GM23338 (cell line): ENCODE results near the gene ZNF747. TPM values are rescaled to one million over a fixed set of nuclear protein-coding genes. Genes with fewer than 3 reads are reported as not detected.
A peak's percentile ranks its signal among the peaks of the same experiment; 100 is the strongest.

ENCODE experiments used
- ATAC-seq: fragments of 200-7000 bp; cut with Tn5 transposase; 3 replicates; pipeline ENCODE4 v1.9.1; 2020
- DNase-seq: peaks from one replicate; pipeline ENCODE4 v3.0.0-alpha.2; 2015; ENCODE audit warnings: low spot score
- H2AFZ ChIP-seq: fragments of 200-600 bp; sonication (generic); 2 replicates; pipeline ENCODE4 v1.8.0; 2016; ENCODE audit warnings: antibody characterized with exemption, mild to moderate bottlenecking, moderate library complexity
- H3F3A ChIP-seq: fragments of 200-600 bp; sonication (generic); replicated peaks from 2 replicates; pipeline ENCODE4 v1.8.0; 2017; ENCODE audit warnings: antibody characterized with exemption, mixed run types, low read depth
- H3K27ac ChIP-seq: fragments of 200-600 bp; sonication (generic); 2 replicates; pipeline ENCODE4 v1.6.1; 2016; ENCODE audit warnings: low read depth
- H3K27me3 ChIP-seq: fragments of 200-600 bp; sonication (generic); 2 replicates; pipeline ENCODE4 v1.8.0; 2016; ENCODE audit warnings: mild to moderate bottlenecking, mixed run types, moderate library complexity; ENCODE audit not compliant: insufficient read depth
- H3K36me3 ChIP-seq: fragments of 200-600 bp; sonication (generic); 2 replicates; pipeline ENCODE4 v1.8.0; 2016; ENCODE audit warnings: mild to moderate bottlenecking; ENCODE audit not compliant: insufficient read depth
- H3K4me1 ChIP-seq: fragments of 200-600 bp; sonication (generic); 2 replicates; pipeline ENCODE4 v1.8.0; 2016; ENCODE audit warnings: mild to moderate bottlenecking, moderate library complexity; ENCODE audit not compliant: insufficient read depth
- H3K4me2 ChIP-seq: fragments of 200-600 bp; sonication (generic); 2 replicates; pipeline ENCODE4 v1.7.1; 2017; ENCODE audit warnings: mixed run types
- H3K4me3 ChIP-seq: fragments of 200-600 bp; sonication (generic); 2 replicates; pipeline ENCODE4 v1.6.1; 2016; ENCODE audit warnings: mixed run types
- H3K79me2 ChIP-seq: fragments of 200-600 bp; sonication (generic); replicated peaks from 2 replicates; pipeline ENCODE4 v1.8.0; 2017; ENCODE audit warnings: mild to moderate bottlenecking; ENCODE audit not compliant: insufficient read depth
- H3K9me2 ChIP-seq: fragments of 200-600 bp; sonication (generic); 2 replicates; pipeline ENCODE4 v1.8.0; 2017; ENCODE audit not compliant: insufficient read depth
- H4K20me1 ChIP-seq: fragments of 200-600 bp; sonication (generic); replicated peaks from 2 replicates; pipeline ENCODE4 v1.8.0; 2017; ENCODE audit warnings: mild to moderate bottlenecking; ENCODE audit not compliant: insufficient read depth
- H3K27ac Mint-ChIP-seq: 2 replicates; pipeline ENCODE4 v1.8.0; 2020; ENCODE audit warnings: inconsistent platforms, mild to moderate bottlenecking, moderate library complexity, mixed read lengths
- H3K27me3 Mint-ChIP-seq: 3 replicates; pipeline ENCODE4 v1.8.0; 2022; ENCODE audit warnings: low read depth, mild to moderate bottlenecking, moderate library complexity, mixed read lengths, inconsistent platforms; ENCODE audit not compliant: insufficient read depth, poor library complexity
- H3K36me3 Mint-ChIP-seq: 3 replicates; pipeline ENCODE4 v1.8.0; 2021; ENCODE audit warnings: low read depth, mild to moderate bottlenecking, inconsistent platforms, moderate library complexity, mixed read lengths
- H3K4me1 Mint-ChIP-seq: 3 replicates; pipeline ENCODE4 v1.8.0; 2020; ENCODE audit warnings: mild to moderate bottlenecking, inconsistent platforms, mixed read lengths
- H3K4me3 Mint-ChIP-seq: 3 replicates; pipeline ENCODE4 v1.8.0; 2021; ENCODE audit warnings: moderate library complexity, mild to moderate bottlenecking, inconsistent platforms, mixed read lengths
- H3K9me3 Mint-ChIP-seq: 3 replicates; pipeline ENCODE4 v1.8.0; 2020; ENCODE audit warnings: moderate library complexity, mild to moderate bottlenecking, inconsistent platforms, mixed read lengths
- CREB1 ChIP-seq: fragments of 250-450 bp; sonication (Bioruptor Pico); IDR thresholded peaks from 2 replicates; pipeline ENCODE4 v1.5.0; 2020; ENCODE audit warnings: low read depth, mild to moderate bottlenecking, moderate library complexity
- ETS1 ChIP-seq: IDR thresholded peaks from 2 replicates; pipeline ENCODE4 v1.6.1; 2016; ENCODE audit warnings: antibody characterized with exemption
- STAT1 ChIP-seq: IDR thresholded peaks from one replicate; pipeline ENCODE4 v1.6.1; 2016; ENCODE audit warnings: antibody characterized with exemption; ENCODE audit not compliant: unreplicated experiment
- ZNF114 ChIP-seq: fragments of 250-450 bp; sonication (Bioruptor Pico); IDR thresholded peaks from 2 replicates; pipeline ENCODE4 v1.5.0; 2020; ENCODE audit warnings: mild to moderate bottlenecking, moderate library complexity
- ZNF462 ChIP-seq: fragments of 250-450 bp; sonication (Bioruptor Pico); IDR thresholded peaks from 2 replicates; pipeline ENCODE4 v1.5.0; 2020; ENCODE audit warnings: mild to moderate bottlenecking, moderate library complexity
- polyA plus RNA-seq: library from polyadenylated mRNA; unstranded; fragments of >200 nt; fragmentation: Nextera tagmentation; extraction: Ambion mirVana; gene quantifications from 2 replicates; pipeline ENCODE4 v1.2.1, GENCODE V29; 2016
- total RNA-seq: library from RNA; depleted of rRNA; stranded (reverse); fragments of >200 nt; shearing (Covaris generic); gene quantifications from 2 replicates; pipeline ENCODE4 v1.2.3, GENCODE V29; 2014
- TF ChIP-seq, protein P1 (sequence below), 2 experiments: fragments of 200-600 bp in 1 of 2; sonication (generic) in 1 of 2; conservative IDR thresholded peaks; 2 replicates each; pipeline versions ENCODE4 v1.5.1 to v1.6.1; 2016 to 2017; ENCODE audit warnings: antibody characterized with exemption in 2 of 2, low read depth in 2 of 2, mild to moderate bottlenecking in 2 of 2, moderate library complexity in 1 of 2

ZNF747 gene
- total and polyA plus RNA-seq, 2 experiments from 2014 or later, result 4.2 to 12.6 TPM

- peak overlapping the region; percentile 88 for H3K4me2 ChIP-seq
- Mint-ChIP-seq H3K9me3 (no peaks in the 10 kb centered on the region; the same call in 1 of the 3 replicates), H3K4me1 (peaks cover 18% of the 10 kb centered on the region), H3K4me3 (no peak overlapping the region), H3K27me3 (peaks cover 28% of the 10 kb centered on the region), H3K27ac (no peak overlapping the region), H3K36me3 (no peaks in the 10 kb centered on the region)
- H3K27ac ChIP-seq, result no peak overlapping the region
- H4K20me1 ChIP-seq, result no peaks in the 10 kb centered on the region
- peaks cover 14% of the 10 kb centered on the region for H3K4me1 ChIP-seq
- no peaks in the 10 kb centered on the region for H3K36me3 ChIP-seq
- peak; percentile 32 for DNase-seq
- TF ChIP-seq CREB1 (CRISPR knock-in tag) (no peak), ZNF114 (CRISPR knock-in tag) (no peak), ZNF462 (no peak), STAT1 (no peak), ETS1 (no peak)
- TF ChIP-seq, protein P1, sequence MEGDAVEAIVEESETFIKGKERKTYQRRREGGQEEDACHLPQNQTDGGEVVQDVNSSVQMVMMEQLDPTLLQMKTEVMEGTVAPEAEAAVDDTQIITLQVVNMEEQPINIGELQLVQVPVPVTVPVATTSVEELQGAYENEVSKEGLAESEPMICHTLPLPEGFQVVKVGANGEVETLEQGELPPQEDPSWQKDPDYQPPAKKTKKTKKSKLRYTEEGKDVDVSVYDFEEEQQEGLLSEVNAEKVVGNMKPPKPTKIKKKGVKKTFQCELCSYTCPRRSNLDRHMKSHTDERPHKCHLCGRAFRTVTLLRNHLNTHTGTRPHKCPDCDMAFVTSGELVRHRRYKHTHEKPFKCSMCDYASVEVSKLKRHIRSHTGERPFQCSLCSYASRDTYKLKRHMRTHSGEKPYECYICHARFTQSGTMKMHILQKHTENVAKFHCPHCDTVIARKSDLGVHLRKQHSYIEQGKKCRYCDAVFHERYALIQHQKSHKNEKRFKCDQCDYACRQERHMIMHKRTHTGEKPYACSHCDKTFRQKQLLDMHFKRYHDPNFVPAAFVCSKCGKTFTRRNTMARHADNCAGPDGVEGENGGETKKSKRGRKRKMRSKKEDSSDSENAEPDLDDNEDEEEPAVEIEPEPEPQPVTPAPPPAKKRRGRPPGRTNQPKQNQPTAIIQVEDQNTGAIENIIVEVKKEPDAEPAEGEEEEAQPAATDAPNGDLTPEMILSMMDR (conservative IDR thresholded peaks at IDR 0.05; ENCODE audit: low read depth in 2 of 2), result peak in 1 of 2 experiments; percentile 39; a peak in 2 of 4 replicates
- H3K79me2 ChIP-seq, result no peaks in the 10 kb centered on the region; the same call in 1 of the 2 replicates
- peak overlapping the region; percentile 98; the same call in 1 of the 2 replicates for H2AFZ ChIP-seq
- H3K9me2 ChIP-seq, result 0 out of 2 replicates have a peak, but pooled peaks cover 3% of the 10 kb centered on the region
- 0 out of 2 replicates have a peak, but pooled peaks cover 15% of the 10 kb centered on the region for H3F3A ChIP-seq
- peak overlapping the region; percentile 68 for H3K4me3 ChIP-seq
- no peak for ATAC-seq
- H3K27me3 ChIP-seq, result no peaks in the 10 kb centered on the region
These were observed 27.4 kb upstream of the ZNF747 start for GRCh38 chr16:30562021-30562420.
